HepG2 (cell line): Measurements from ENCODE around the gene MTF2. TPM values are rescaled to one million over a fixed set of nuclear protein-coding genes. Genes with fewer than 3 reads are reported as not detected.

Experiments used
- ATAC-seq: fragments of 200-7000 bp; cut with Tn5 transposase; 3 replicates; pipeline ENCODE4 v1.9.1; 2020; ENCODE audit warnings: mild to moderate bottlenecking, moderate library complexity
- BruUV-seq: library from RNA; stranded (reverse); fragments of 400-500 nt; replicated peaks from 2 replicates; lab custom pipeline; 2021; lab: Mats Ljungman, UMichigan
- CTCF ChIA-PET: fragments of 300-600 bp; formaldehyde crosslinking; extraction: SDS; loops from one replicate; lab custom pipeline; 2021; ENCODE audit warnings: low total read pairs, inconsistent platforms, low intra/inter-chr PET ratio; lab: Yijun Ruan, JAX
- POLR2A ChIA-PET: fragments of 350-600 bp; sonication (Branson Sonifier 250); formaldehyde crosslinking; loops from one replicate; lab custom pipeline; 2020; ENCODE audit warnings: antibody characterized with exemption, inconsistent platforms; lab: Yijun Ruan, JAX
- DNase-seq: peaks from one replicate; pipeline ENCODE4 v3.0.0-alpha.2; 2015; ENCODE audit warnings: low spot score
- FAIRE-seq: peaks from 3 replicates; lab custom pipeline; 2011; peaks lifted over from hg19 to GRCh38; lab: Jason Lieb, UNC
- H2AFZ ChIP-seq: one replicate; pipeline ENCODE4 v1.6.1; 2011; ENCODE audit warnings: low read length, inconsistent platforms
- H3K27ac ChIP-seq: fragments of 300-600 bp; 3 replicates; pipeline ENCODE4 v1.8.0; 2011; ENCODE audit warnings: mixed run types, mild to moderate bottlenecking, mixed read lengths, low read length, inconsistent platforms; ENCODE audit not compliant: insufficient read depth; ENCODE audit errors: extremely low read length
- H3K27me3 ChIP-seq, 2 experiments: fragments of 200-600 bp in 1 of 2; 2 replicates in 1 of 2; 3 replicates in 1 of 2; pipeline versions ENCODE4 v1.6.0 to v1.8.0; 2011; ENCODE audit warnings: low read length in 2 of 2, mild to moderate bottlenecking in 2 of 2, moderate library complexity in 2 of 2, inconsistent platforms in 1 of 2; ENCODE audit not compliant: insufficient read depth in 2 of 2, control insufficient read depth in 1 of 2
- H3K36me3 ChIP-seq, 2 experiments: fragments of 200-600 bp in 1 of 2; replicated peaks in 1 of 2; 2 replicates in 1 of 2; 3 replicates in 1 of 2; pipeline versions ENCODE4 v1.5.1 to v1.8.0; 2011; ENCODE audit warnings: low read length in 2 of 2, inconsistent platforms in 1 of 2; ENCODE audit not compliant: insufficient read depth in 2 of 2, control insufficient read depth in 1 of 2
- H3K4me1 ChIP-seq: 2 replicates; pipeline ENCODE4 v1.5.1; 2012; ENCODE audit warnings: low read length, inconsistent platforms; ENCODE audit not compliant: insufficient read depth
- H3K4me2 ChIP-seq: 2 replicates; pipeline ENCODE4 v1.6.0; 2011; ENCODE audit warnings: low read depth, low read length, inconsistent platforms
- H3K4me3 ChIP-seq, 3 experiments: fragments of 200-600 bp in 1 of 3; sonication (generic), shearing (Covaris generic) in 1 of 3; replicated peaks in 1 of 3; 2 replicates each; pipeline ENCODE4 v1.5.1; 2011 to 2016; ENCODE audit warnings: low read length in 3 of 3, inconsistent platforms in 2 of 3, low read depth in 2 of 3, mild to moderate bottlenecking in 2 of 3, control low read depth in 1 of 3, mixed read lengths in 1 of 3; ENCODE audit not compliant: insufficient read depth in 1 of 3
- H3K79me2 ChIP-seq: one replicate; pipeline ENCODE4 v1.6.1; 2011; ENCODE audit warnings: low read length, inconsistent platforms; ENCODE audit not compliant: insufficient read depth
- H3K9ac ChIP-seq: 2 replicates; pipeline ENCODE4 v1.6.0; 2011; ENCODE audit warnings: mild to moderate bottlenecking, low read depth, low read length, inconsistent platforms; ENCODE audit not compliant: insufficient read depth
- H3K9me3 ChIP-seq: 2 replicates; pipeline ENCODE4 v1.5.1; 2012; ENCODE audit warnings: mild to moderate bottlenecking, low read length
- H4K20me1 ChIP-seq: 2 replicates; pipeline ENCODE4 v1.6.0; 2011; ENCODE audit warnings: inconsistent platforms, mild to moderate bottlenecking, low read length, moderate library complexity; ENCODE audit not compliant: insufficient read depth
- CSRNP1 ChIP-seq: sonication (generic); formaldehyde crosslinking; IDR thresholded peaks from 2 replicates; pipeline ENCODE4 v1.8.1; 2023; ENCODE audit warnings: mild to moderate bottlenecking, missing genetic modification reagents
- DPF2 ChIP-seq: sonication (generic); formaldehyde crosslinking; IDR thresholded peaks from 2 replicates; pipeline ENCODE4 v1.4.0; 2020; ENCODE audit warnings: mild to moderate bottlenecking, low read depth, missing genetic modification reagents, borderline replicate concordance
- EEA1 ChIP-seq: sonication (generic); formaldehyde crosslinking; IDR thresholded peaks from 2 replicates; pipeline ENCODE4 v1.5.1; 2020; ENCODE audit warnings: mild to moderate bottlenecking, missing genetic modification reagents, borderline replicate concordance
- NCOA2 ChIP-seq: sonication (generic); formaldehyde crosslinking; IDR thresholded peaks from 2 replicates; pipeline ENCODE4 v1.8.0; 2022; ENCODE audit warnings: inconsistent platforms
- NFKB2 ChIP-seq: sonication (generic); formaldehyde crosslinking; IDR thresholded peaks from 2 replicates; pipeline ENCODE4 v1.4.0; 2020; ENCODE audit warnings: missing genetic modification reagents, borderline replicate concordance
- REPIN1 ChIP-seq: sonication (generic); formaldehyde crosslinking; IDR thresholded peaks from 2 replicates; pipeline ENCODE4 v1.8.0; 2022; ENCODE audit warnings: missing genetic modification reagents, low read depth, mild to moderate bottlenecking, borderline replicate concordance
- SOX6 ChIP-seq, 2 experiments: fragments of 450-650 bp in 1 of 2; sonication (generic) in 1 of 2; formaldehyde crosslinking in 1 of 2; IDR thresholded peaks; 2 replicates each; pipeline versions ENCODE4 v1.4.0 to v1.6.1; 2017 to 2020; ENCODE audit warnings: antibody characterized with exemption in 1 of 2, mild to moderate bottlenecking in 1 of 2, missing genetic modification reagents in 1 of 2
- SP5 ChIP-seq: IDR thresholded peaks from 2 replicates; pipeline ENCODE4 v1.6.1; 2016; ENCODE audit warnings: low read depth, borderline replicate concordance
- STAT6 ChIP-seq: sonication (generic); formaldehyde crosslinking; IDR thresholded peaks from 2 replicates; pipeline ENCODE4 v1.4.0; 2020; ENCODE audit warnings: missing genetic modification reagents, mild to moderate bottlenecking, borderline replicate concordance
- ZNF503 ChIP-seq: sonication (generic); formaldehyde crosslinking; IDR thresholded peaks from 2 replicates; pipeline ENCODE4 v1.4.0; 2020; ENCODE audit warnings: missing genetic modification reagents
- WGBS: methylation state at CpG from one replicate; pipeline ENCODE4 v1.1.6; 2017; ENCODE audit warnings: low lambda C conversion rate; 5-methylcytosine and 5-hydroxymethylcytosine counted together
- in situ Hi-C: cut with HindIII; loops from 2 replicates; pipeline ENCODE4 v1.10.0; 2017; ENCODE audit warnings: low pct_unique_long_range_greater_than_20kb; ENCODE audit not compliant: extremely low pct_ligation_motif_present
- intact Hi-C: fragments of 100-400 bp; cut with micrococcal nuclease; formaldehyde crosslinking; loops from one replicate; pipeline ENCODE4 v1.10.0; 2022; ENCODE audit not compliant: unreplicated experiment
- polyA plus RNA-seq, 8 experiments: library from polyadenylated mRNA; depleted of rRNA in 3 of 8; stranded (reverse) in 7 of 8; unstranded in 1 of 8; fragments of >200 nt; fragmentation: Illumina TruSeq in 4 of 8; extraction: Trizol in 4 of 8; gene quantifications; 2 replicates each; pipeline versions ENCODE4 v1.2.1 to v1.2.3, GENCODE V29; 2011 to 2016; ENCODE audit warnings: low read depth in 4 of 8, missing spikeins in 1 of 8, mixed read lengths in 1 of 8; ENCODE audit not compliant: insufficient read depth in 1 of 8
- total RNA-seq, 5 experiments: library from RNA; depleted of rRNA; stranded (reverse); fragments of >200 nt; fragmentation: Illumina TruSeq; extraction: Trizol; gene quantifications; 2 replicates each; pipeline ENCODE4 v1.2.3, GENCODE V29; 2016; ENCODE audit warnings: low read depth in 1 of 5
- TF ChIP-seq, protein P1 (sequence below): sonication (generic); formaldehyde crosslinking; IDR thresholded peaks from 2 replicates; pipeline ENCODE4 v1.4.0; 2020; ENCODE audit warnings: missing genetic modification reagents
- TF ChIP-seq, protein P2 (sequence below): sonication (generic); formaldehyde crosslinking; IDR thresholded peaks from 2 replicates; pipeline ENCODE4 v1.5.1; 2020; ENCODE audit warnings: mild to moderate bottlenecking, moderate library complexity, missing genetic modification reagents

Gene MTF2
- total and polyA plus RNA-seq, 2 of the 13 experiments (the other 11 are each of a cell fraction or from before 2014, with no cell fraction given) = 48.7 to 53.9 TPM

DNA sequence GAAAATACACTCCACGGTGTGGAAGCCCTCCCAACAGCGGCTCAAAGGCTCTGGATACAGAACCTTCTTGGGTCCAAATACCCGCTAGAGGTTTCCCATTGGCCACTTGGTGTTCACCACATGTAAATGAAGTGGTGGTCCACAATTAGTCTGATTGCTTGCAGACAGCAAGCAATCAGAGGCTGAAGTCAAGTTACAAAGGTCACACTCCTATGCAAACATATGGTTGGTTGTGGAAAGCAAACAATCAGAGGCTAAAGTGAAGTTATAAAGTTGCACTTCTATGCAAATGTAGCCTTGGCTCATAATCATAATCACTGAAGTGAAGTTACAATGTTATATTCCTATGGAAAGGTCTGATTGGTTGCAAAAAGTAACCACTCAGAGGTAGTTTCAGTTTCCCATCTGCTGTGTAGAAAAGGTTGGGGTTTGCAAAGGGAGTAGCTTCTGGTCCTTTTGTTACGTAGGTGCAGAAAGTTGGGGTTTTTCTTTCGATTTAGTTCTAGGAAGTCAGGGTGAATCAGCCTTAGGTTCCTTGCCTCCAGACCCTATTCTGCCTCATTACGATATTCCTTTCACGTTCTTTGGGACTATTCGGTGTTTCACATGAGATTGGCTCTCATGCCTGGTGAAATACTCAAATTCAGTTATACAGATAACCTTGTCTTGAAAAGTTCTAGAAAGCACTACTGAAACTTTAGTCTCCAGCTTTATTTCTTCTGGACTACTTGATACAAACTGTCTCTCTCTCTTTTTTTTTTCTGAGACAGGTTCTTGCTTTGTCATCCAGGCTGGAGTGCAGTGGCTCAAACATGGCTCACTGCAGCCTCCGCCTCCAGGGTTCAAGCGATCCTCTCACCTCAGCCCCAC is 36.7 kb upstream of the MTF2 start:
- DNase-seq = peak; percentile 70
- Histone ChIP-seq H3K4me3 (peak overlapping the region; percentile 55 to 70 (median 67)), H3K79me2 (no peaks in the 10 kb centered on the region), H4K20me1 (no peaks in the 10 kb centered on the region), H2AFZ (peak overlapping the region; percentile 80), H3K27ac (peak overlapping the region; percentile 36), H3K36me3 (no peaks in the 10 kb centered on the region), H3K4me2 (peak overlapping the region; percentile 86), H3K9ac (peak overlapping the region; percentile 54), H3K9me3 (no peaks in the 10 kb centered on the region), H3K27me3 (no peaks in the 10 kb centered on the region), H3K4me1 (peaks cover 16% of the 10 kb centered on the region)
- ChIA-PET POLR2A (interaction anchor here (0.9 to 1.1 kb wide), 2 partner anchors 36 to 211 kb away, joined by 3 read pairs; partner anchors contain the start of genes MTF2 and RPL5), CTCF (no interaction called here)
- ATAC-seq = peak; percentile 96
- peak; percentile 97 for FAIRE-seq
- in situ Hi-C loops (no loop called here), intact Hi-C loops (no loop called here)
- WGBS = 9% methylated on average over 10 of the region's 10 CpGs
- no TSS peak for BruUV-seq
- no peak for TF ChIP-seq ZNF503
- TF ChIP-seq SOX6 (IDR thresholded peaks at IDR 0.05) = no peak
- TF ChIP-seq SOX6 (CRISPR knock-in tag; IDR thresholded peaks at IDR 0.05) = 0 out of 2 replicates have a peak, but pooled peaks have one; percentile 18
- no peak for TF ChIP-seq SP5 (CRISPR knock-in tag)
- 0 out of 2 replicates have a peak, but pooled peaks have one; percentile 38 for TF ChIP-seq STAT6 (CRISPR knock-in tag)
- peak; percentile 34; the same call in 1 of the 2 replicates for TF ChIP-seq DPF2
- TF ChIP-seq, protein P1, sequence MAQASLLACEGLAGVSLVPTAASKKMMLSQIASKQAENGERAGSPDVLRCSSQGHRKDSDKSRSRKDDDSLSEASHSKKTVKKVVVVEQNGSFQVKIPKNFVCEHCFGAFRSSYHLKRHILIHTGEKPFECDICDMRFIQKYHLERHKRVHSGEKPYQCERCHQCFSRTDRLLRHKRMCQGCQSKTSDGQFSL (CRISPR knock-in tag) = no peak
- peak; percentile 19; the same call in 1 of the 2 replicates for TF ChIP-seq NCOA2
- no peak for TF ChIP-seq REPIN1 (CRISPR knock-in tag)
- TF ChIP-seq NFKB2 (CRISPR knock-in tag) = no peak
- no peak for TF ChIP-seq EEA1 (CRISPR knock-in tag)
- TF ChIP-seq, protein P2, sequence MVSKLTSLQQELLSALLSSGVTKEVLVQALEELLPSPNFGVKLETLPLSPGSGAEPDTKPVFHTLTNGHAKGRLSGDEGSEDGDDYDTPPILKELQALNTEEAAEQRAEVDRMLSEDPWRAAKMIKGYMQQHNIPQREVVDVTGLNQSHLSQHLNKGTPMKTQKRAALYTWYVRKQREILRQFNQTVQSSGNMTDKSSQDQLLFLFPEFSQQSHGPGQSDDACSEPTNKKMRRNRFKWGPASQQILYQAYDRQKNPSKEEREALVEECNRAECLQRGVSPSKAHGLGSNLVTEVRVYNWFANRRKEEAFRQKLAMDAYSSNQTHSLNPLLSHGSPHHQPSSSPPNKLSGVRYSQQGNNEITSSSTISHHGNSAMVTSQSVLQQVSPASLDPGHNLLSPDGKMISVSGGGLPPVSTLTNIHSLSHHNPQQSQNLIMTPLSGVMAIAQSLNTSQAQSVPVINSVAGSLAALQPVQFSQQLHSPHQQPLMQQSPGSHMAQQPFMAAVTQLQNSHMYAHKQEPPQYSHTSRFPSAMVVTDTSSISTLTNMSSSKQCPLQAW (CRISPR knock-in tag) = no peak
- TF ChIP-seq CSRNP1 (CRISPR knock-in tag) = no peak
